ENCODE results near the gene SLC4A4. TPM values are rescaled to one million over a fixed set of nuclear protein-coding genes. Genes with fewer than 3 reads are reported as not detected.

Gene SLC4A4
- total and polyA plus RNA-seq, 7 donors = 3.0 to 21.3 (median 4.8) TPM

- intact Hi-C loops (cut with DNase I) = no loop called here
- TF ChIP-seq POLR2A (IDR thresholded peaks at IDR 0.05) (no peak), CTCF (IDR thresholded peaks at IDR 0.05) (no peak), EP300 (IDR thresholded peaks at IDR 0.05) (no peak)
- Histone ChIP-seq H3K4me3 (no peak overlapping the region), H3K27ac (no peak overlapping the region), H3K4me1 (no peaks in the 10 kb centered on the region), H3K36me3 (no peaks in the 10 kb centered on the region), H3K9me3 (no peaks in the 10 kb centered on the region), H3K27me3 (no peaks in the 10 kb centered on the region)
- no peak for DNase-seq
- 88 to 92% methylated on average over 1 of the region's 1 CpG for WGBS, 2 donors
These were observed 254.0 kb downstream of the SLC4A4 start for GRCh38 chr4:71592793-71593192.

GRCh38 chr4:71593311-71593710 lies 254.5 kb downstream of the SLC4A4 start:
- DNase-seq = no peak
- Histone ChIP-seq H3K4me3 (no peak overlapping the region), H3K9me3 (no peaks in the 10 kb centered on the region), H3K4me1 (no peaks in the 10 kb centered on the region), H3K27me3 (no peaks in the 10 kb centered on the region), H3K36me3 (no peaks in the 10 kb centered on the region), H3K27ac (no peak overlapping the region)
- intact Hi-C loops (cut with DNase I) = no loop called here
- TF ChIP-seq CTCF (IDR thresholded peaks at IDR 0.05) = no peak
- no peak for TF ChIP-seq POLR2AphosphoS5 (IDR thresholded peaks at IDR 0.05)
- no peak for TF ChIP-seq EP300 (IDR thresholded peaks at IDR 0.05)
- TF ChIP-seq POLR2A (IDR thresholded peaks at IDR 0.05) = no peak

- no peak for TF ChIP-seq POLR2A (IDR thresholded peaks at IDR 0.05)
- no peaks in the 10 kb centered on the region for H3K36me3 ChIP-seq
- no peak for DNase-seq
- intact Hi-C loops (cut with DNase I) = no loop called here
- no peaks in the 10 kb centered on the region for H3K27me3 ChIP-seq
- 40 to 54% methylated on average over 2 of the region's 2 CpGs for WGBS, 2 donors
- no peak overlapping the region for H3K27ac ChIP-seq
- H3K4me3 ChIP-seq = no peak overlapping the region
- H3K4me1 ChIP-seq = no peaks in the 10 kb centered on the region
- no peaks in the 10 kb centered on the region for H3K9me3 ChIP-seq
These were observed 256.8 kb downstream of the SLC4A4 start for GRCh38 chr4:71595576-71596108.

- Histone ChIP-seq H3K27me3 (no peaks in the 10 kb centered on the region), H3K9me3 (no peaks in the 10 kb centered on the region), H3K27ac (no peak overlapping the region), H3K36me3 (no peaks in the 10 kb centered on the region), H3K4me1 (no peaks in the 10 kb centered on the region), H3K4me3 (no peak overlapping the region)
- intact Hi-C loops (cut with DNase I) = no loop called here
- TF ChIP-seq POLR2A (IDR thresholded peaks at IDR 0.05) = no peak
- no peak for TF ChIP-seq EP300 (IDR thresholded peaks at IDR 0.05)
- no peak for TF ChIP-seq CTCF (IDR thresholded peaks at IDR 0.05)
- TF ChIP-seq POLR2AphosphoS5 (IDR thresholded peaks at IDR 0.05) = no peak
- 19 to 48% methylated on average over 3 of the region's 3 CpGs for WGBS, 2 donors
- DNase-seq = no peak
These were observed 260.8 kb downstream of the SLC4A4 start for GRCh38 chr4:71599578-71599977.

- WGBS, 2 donors = 78 to 89% methylated on average over 6 of the region's 6 CpGs
- Histone ChIP-seq H3K27ac (no peak overlapping the region), H3K4me3 (no peak overlapping the region), H3K9me3 (peaks cover 0 to 4% (median 0%) of the 10 kb centered on the region in 4 donors), H3K36me3 (no peaks in the 10 kb centered on the region), H3K27me3 (no peaks in the 10 kb centered on the region), H3K4me1 (no peaks in the 10 kb centered on the region)
- intact Hi-C loops (cut with DNase I) = no loop called here
- no peak for DNase-seq
- TF ChIP-seq CTCF (IDR thresholded peaks at IDR 0.05) = no peak
- no peak for TF ChIP-seq POLR2A (IDR thresholded peaks at IDR 0.05)
- TF ChIP-seq POLR2AphosphoS5 (IDR thresholded peaks at IDR 0.05) = no peak
- TF ChIP-seq EP300 (IDR thresholded peaks at IDR 0.05) = no peak
These were observed 263.6 kb downstream of the SLC4A4 start for GRCh38 chr4:71602289-71602900.

Data from sigmoid colon (tissue), 7 donors.